ENCODE measurements around the gene KCNH4. TPM values are rescaled to one million over a fixed set of nuclear protein-coding genes. Genes with fewer than 3 reads are reported as not detected.

Gene KCNH4
- total RNA-seq, 2 donors from 2014 or later = 0.51 TPM; not detected in 1

DNA sequence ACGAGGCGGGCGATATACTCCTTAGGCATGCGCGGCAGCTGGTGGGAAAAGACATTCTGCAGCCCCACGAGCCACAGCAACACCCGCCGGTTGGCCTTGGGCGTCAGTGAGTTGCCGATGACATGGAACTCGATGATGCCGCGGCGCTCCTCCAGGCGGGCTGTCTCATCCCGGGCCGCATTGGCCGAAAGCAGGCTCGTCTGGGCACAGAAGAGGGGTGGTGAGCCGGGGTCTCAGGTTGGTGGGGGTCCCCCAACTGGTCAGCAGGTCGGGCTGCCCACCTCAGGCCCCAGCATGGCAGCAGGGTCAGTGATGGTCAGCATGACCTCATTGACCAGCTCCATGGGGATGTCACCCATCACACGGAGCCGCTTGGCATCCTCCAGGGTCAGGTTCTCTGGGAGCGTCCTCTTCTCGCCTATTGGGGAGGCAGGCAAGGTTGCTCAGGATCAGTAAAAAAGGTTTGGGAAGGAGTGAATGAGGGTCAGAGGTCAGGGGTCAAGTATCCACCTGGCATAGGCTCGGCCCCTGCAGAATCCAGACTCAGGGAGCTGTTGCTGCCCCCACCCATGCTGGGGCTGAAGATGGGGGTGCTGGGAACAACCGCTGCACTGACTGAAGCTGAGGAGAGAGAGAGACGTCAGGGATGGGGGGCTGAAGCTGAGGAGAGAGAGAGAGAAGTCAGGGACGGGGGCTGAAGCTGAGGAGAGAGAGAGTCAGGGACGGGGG is 63.4 kb downstream of the KCNH4 start:
- H3K4me1 ChIP-seq (replicated peaks) = peaks cover 8% of the 10 kb centered on the region
- no peaks in the 10 kb centered on the region for H3K9me3 ChIP-seq
- no peak for DNase-seq (ENCODE audit: low spot score)
- H3K27ac ChIP-seq = no peak overlapping the region
- no peaks in the 10 kb centered on the region for H3K27me3 ChIP-seq (replicated peaks; ENCODE audit: insufficient read depth)
- WGBS = 84% methylated on average over 29 of the region's 30 CpGs
- intact Hi-C loops (cut with DNase I) = loop anchor here (5.0 kb wide), 1 partner anchor 50 kb away; no protein-coding TSS in a partner anchor
- no peak overlapping the region for H3K4me3 ChIP-seq
- no peaks in the 10 kb centered on the region for H3K36me3 ChIP-seq
- TF ChIP-seq CTCF (IDR thresholded peaks at IDR 0.05) (no peak), POLR2A (IDR thresholded peaks at IDR 0.05) (no peak), POLR2AphosphoS5 (IDR thresholded peaks at IDR 0.05) (no peak)

DNA sequence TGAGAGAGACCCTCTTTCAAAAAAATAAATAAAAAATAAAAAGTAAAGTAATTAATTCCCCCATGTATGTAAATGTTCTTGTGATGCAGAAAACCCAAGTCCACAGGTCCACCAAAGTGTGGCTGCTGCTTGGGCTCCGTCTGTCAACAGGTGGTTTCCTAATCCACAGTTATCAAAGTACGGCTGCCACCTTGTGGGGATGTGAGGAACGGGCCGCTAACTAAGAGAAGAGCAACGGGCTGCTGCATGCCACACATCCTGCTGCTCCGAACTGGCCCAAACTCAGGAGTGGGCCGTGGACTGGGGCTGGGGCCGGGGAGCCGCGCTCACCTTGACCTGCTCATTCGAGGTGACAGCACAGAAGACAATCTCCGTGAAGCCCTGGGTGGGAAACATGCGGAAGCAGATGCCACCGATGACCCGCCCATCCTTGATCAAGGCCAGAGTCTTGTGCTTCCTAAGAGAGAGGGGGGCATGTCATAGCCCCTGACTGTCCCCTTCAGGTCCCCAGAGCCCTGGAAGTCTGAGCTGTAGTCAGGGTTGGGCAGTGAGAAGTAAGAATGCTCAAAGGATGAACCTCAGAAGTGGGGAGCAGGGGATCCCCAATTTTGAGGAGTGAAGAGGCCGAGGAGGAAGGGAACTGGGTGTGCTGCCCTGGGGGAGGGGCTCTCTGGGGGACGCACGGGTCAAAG is 64.1 kb downstream of the KCNH4 start:
- Histone ChIP-seq H3K4me1 (replicated peaks) (peaks cover 8% of the 10 kb centered on the region), H3K27me3 (replicated peaks; ENCODE audit: insufficient read depth) (no peaks in the 10 kb centered on the region), H3K27ac (no peak overlapping the region), H3K4me3 (no peak overlapping the region), H3K36me3 (no peaks in the 10 kb centered on the region), H3K9me3 (no peaks in the 10 kb centered on the region)
- intact Hi-C loops (cut with DNase I) = loop anchor here (1.0 to 5.0 kb wide), 2 partner anchors 50 to 92 kb away; no protein-coding TSS in a partner anchor
- peak; percentile 86 for DNase-seq (ENCODE audit: low spot score)
- 36% methylated on average over 18 of the region's 18 CpGs for WGBS
- TF ChIP-seq CTCF (IDR thresholded peaks at IDR 0.05) = peak; percentile 81 to 94 (median 87)
- no peak for TF ChIP-seq POLR2A (IDR thresholded peaks at IDR 0.05)
- TF ChIP-seq POLR2AphosphoS5 (IDR thresholded peaks at IDR 0.05) = peak; percentile 59

- H3K36me3 ChIP-seq = no peaks in the 10 kb centered on the region
Observed at GRCh38 chr17:42114118-42114517, 66.8 kb downstream of the KCNH4 start.

GRCh38 chr17:42113293-42114069 is 67.5 kb downstream of the KCNH4 start:
- Histone ChIP-seq H3K4me1 (replicated peaks) (peaks cover 16% of the 10 kb centered on the region), H3K4me3 (peak overlapping the region in 1 of 2 donors; percentile 57), H3K36me3 (no peaks in the 10 kb centered on the region), H3K27ac (peak overlapping the region; percentile 85 to 95), H3K9me3 (no peaks in the 10 kb centered on the region), H3K27me3 (replicated peaks; ENCODE audit: insufficient read depth) (no peaks in the 10 kb centered on the region)
- intact Hi-C loops (cut with DNase I) = loop anchor here (1.0 kb wide), 1 partner anchor 148 kb away; no protein-coding TSS in a partner anchor
- WGBS = 87% methylated on average over 28 of the region's 28 CpGs
- TF ChIP-seq POLR2A (IDR thresholded peaks at IDR 0.05) (no peak), POLR2AphosphoS5 (IDR thresholded peaks at IDR 0.05) (no peak), CTCF (IDR thresholded peaks at IDR 0.05) (no peak)
- DNase-seq (ENCODE audit: low spot score) = no peak

More at GRCh38 chr17:42114118-42114517, 66.8 kb downstream of the KCNH4 start:
- WGBS = 89% methylated on average over 9 of the region's 9 CpGs
- peaks cover 16% of the 10 kb centered on the region for H3K4me1 ChIP-seq (replicated peaks)
- H3K9me3 ChIP-seq = no peaks in the 10 kb centered on the region
- intact Hi-C loops (cut with DNase I) = loop anchor here (1.0 kb wide), 1 partner anchor 149 kb away; no protein-coding TSS in a partner anchor
- H3K27me3 ChIP-seq (replicated peaks; ENCODE audit: insufficient read depth) = no peaks in the 10 kb centered on the region
- DNase-seq (ENCODE audit: low spot score) = no peak
- H3K27ac ChIP-seq = no peak overlapping the region
- no peak for TF ChIP-seq POLR2A (IDR thresholded peaks at IDR 0.05)
- TF ChIP-seq CTCF (IDR thresholded peaks at IDR 0.05) = no peak
- H3K4me3 ChIP-seq = no peak overlapping the region
